GM15510 (cell line): ENCODE measurements around the gene CYS1.

Experiments used
- POLR2A ChIP-seq: IDR thresholded peaks from 3 replicates; pipeline ENCODE4 v1.6.1; 2011; ENCODE audit warnings: borderline replicate concordance; ENCODE audit not compliant: insufficient read length; ENCODE audit errors: extremely low read depth

CYS1 gene

DNA sequence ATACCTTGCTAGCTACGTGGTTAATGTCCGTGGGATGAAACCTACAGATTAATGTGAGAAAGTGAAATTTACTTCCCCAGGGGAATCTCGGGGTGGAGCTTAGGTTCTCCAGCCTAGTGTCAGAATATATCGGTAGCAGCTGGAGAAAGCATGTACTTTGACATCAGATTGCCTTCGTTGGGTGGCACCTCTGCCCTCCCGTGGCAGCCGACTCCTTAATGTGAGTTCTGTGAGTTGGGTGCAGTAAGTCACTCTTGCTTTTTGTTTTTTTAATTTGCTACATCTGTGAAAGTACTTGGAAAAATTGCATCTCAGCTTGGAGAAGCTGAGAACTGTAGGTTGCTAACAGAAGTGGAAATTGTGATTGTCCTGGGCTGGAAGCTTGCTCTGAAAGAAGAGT lies 33.3 kb downstream of the CYS1 start:
- TF ChIP-seq POLR2A, result no peak

- TF ChIP-seq POLR2A, result no peak
These were observed 34.5 kb downstream of the CYS1 start for GRCh38 chr2:10045561-10046355.

GRCh38 chr2:10043906-10044601 lies 36.2 kb downstream of the CYS1 start:
- no peak for TF ChIP-seq POLR2A

DNA sequence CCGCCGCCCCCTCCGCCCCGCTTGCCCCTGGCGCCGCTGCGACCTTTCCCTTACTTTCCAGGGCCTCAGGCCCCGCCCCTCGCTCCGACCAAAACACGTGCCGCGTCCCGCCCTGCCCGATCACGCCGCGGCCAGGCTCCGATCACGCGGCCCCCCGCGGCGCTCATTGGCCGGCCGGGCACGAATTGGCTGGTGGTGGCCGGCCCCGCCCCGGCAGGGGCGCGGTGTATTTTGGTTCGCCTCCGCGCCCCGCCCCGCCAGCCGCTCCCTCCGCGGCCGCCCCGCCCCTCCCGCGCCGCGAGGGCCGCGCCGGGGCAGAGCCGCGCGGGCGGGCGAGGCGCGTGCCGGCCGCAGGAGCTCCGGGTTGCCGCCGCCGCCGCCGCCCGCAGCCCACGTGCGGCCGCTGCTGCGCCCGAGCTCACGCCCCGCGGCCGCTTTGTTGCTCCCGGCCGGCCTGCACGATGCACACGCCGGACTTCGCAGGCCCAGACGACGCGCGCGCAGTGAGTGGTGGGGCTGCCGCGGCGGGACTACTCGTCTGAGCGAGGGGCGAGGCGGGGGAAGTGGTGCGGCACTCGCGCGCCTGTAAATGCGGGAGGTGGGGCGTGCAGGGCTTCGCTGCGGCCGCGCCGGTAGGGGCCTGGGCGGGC lies 36.8 kb downstream of the CYS1 start, which contains the start of gene KLF11:
Gene KLF11 (plus strand): TSS at position 295 of the 650 bp plus-strand sequence. CDS start 167 bp downstream, at position 462.
- TF ChIP-seq POLR2A, result peak; percentile 15

DNA sequence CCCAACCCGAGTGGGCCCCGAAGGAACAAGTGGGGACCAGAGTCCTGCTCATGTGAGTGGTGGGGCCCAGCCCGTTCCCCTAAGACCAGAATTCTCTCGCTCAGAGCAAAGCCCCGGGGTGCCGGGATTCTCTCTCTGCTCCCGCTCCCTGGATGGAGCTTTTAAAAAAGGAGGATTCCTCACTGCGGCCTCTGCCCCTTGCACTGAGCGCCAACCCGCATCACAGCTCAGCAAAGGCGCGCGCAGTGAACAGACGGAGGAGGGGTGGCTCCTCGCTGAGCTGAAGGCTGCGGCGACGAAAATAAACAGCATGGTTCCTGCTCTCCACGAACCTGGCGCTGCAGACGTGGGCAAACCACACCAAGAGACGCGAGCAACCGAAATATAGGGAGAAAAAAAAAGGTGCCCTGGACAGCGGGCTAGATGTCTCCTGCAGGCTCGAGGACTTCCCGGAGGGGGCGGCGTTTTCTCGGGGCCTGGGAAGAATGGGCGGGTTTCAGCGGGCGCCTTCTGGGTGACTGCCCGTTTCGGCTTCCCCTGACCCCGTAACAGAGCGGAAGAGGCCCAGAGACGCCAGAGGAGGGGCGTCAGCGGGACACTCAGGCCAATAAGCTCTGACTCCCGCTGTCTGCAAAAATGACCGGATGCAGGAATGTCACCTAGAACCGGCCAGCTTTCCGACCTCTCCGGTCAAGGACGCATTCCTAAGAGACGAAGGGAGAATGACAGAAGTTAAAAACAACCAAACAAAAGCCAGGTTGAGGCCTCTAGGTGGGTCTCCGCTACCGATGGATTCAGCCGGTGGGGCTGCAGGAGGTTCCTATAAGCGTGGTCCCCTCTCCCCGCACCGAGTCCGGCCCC lies 37.7 kb downstream of the CYS1 start:
- TF ChIP-seq POLR2A, result no peak

GRCh38 chr2:10041711-10042110 lies 38.5 kb downstream of the CYS1 start:
- no peak for TF ChIP-seq POLR2A

DNA sequence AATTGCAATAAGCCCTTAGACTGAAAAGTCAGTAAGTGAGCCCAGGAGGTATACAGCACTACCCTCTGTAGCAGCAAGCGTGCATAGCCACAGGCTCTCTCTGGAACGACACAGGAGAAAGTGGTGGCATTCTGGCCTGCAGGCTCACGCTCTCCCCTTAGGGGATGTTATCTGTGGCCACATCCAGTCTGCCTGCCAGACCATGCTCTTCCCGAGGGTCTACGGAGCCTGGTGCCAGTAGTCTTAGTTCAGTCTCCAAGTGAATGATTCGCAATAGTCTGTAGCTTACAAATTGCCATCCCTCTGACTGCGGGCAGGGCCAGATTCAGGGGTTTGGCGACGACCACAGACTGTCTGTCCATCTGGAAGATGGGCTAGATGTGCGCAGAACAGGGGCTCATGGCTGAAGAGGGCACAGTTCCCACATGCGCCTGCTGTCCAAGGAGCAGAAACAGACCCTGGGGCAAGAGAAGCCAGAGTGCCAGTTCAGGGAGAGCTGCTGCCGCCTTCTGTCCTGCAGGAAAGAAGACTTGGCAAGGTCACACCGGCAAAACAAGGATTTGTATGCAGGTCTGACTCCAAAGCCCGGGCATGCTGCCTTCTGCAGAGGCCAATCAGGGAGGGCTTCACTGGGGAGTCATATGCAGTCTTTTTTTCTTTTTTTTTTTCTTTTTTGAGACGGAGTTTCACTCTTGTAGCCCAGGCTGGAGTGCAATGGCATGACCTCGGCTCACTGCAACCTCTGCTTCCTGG lies 40.4 kb downstream of the CYS1 start:
- TF ChIP-seq POLR2A, result no peak

DNA sequence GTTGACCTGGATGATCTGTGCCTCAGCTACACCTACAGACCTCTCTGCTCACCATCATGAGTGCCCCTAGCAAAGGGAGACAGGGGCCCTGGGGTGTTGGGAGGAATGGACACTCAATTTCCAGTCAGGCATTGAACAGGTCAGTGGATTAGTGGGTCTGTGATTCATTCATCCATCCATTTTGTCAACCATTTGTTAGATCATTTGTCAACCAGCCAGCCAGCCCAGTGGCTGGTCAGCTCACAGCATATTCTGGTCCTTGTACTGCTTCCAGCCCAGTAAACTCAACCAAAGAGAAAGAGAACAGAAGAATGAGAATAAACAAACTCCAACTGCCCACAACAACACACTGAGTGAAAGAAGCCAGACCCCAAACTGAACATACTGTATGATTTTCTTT lies 41.5 kb downstream of the CYS1 start:
- TF ChIP-seq POLR2A, result no peak

GRCh38 chr2:10038123-10038522 lies 42.1 kb downstream of the CYS1 start:
- no peak for TF ChIP-seq POLR2A

DNA sequence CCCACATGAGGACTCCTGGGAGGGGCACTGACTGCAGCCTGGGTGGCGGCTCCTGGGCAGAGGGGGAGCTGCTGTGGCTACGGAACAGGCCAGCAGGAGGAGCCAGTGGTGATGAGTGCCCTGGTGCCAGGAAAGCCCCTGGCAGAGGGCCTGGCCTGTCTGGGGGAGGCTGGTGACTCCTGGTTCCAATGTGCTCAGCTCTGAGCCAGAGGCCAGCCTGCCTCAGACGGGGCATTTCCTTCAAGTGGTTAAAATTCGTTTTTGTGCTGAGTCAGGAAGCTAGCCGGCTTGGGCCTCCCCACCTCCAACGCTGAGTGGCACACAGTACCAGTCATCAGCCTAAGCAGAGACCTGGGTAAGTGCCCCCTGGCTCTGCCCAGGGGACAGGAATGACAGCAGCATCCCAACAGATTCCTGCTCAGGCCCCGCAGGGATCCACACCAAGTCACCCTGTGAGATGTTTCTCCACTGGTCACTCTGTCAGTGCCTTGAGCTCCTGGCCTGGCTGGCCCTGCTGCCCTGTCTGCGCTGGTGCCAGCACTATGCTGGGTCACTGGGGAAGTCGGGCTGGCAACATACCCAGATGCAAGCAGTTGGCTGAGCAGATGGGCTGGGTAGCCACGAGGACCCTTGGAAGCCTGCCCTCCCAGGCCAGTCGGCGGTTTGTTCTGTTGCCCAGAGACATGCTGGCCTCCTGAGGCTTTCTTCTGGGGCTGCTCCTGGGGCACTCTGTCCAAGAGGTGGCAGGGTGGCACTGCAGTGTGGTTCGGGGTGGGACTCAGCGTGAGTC lies 43.9 kb downstream of the CYS1 start:
- TF ChIP-seq POLR2A, result no peak

DNA sequence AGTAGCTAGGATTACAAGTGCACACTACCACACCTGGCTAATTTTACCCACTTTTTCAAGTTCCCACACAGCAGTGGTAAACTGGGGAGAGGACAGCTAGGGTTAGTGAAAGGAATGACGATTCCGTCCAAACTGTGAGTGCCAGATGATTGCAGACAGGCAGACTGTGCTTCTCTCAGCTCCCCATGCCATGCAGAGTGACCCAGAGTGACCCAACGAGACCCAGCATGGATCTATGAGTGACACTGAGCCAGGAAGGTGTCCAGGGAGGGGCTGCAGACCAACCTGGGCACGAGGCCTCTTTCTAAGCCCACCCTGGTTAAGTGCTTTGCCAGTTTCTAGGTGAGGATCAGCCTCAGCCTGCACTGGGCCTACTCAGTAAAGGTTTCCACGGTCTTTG lies 44.6 kb downstream of the CYS1 start:
- no peak for TF ChIP-seq POLR2A

DNA sequence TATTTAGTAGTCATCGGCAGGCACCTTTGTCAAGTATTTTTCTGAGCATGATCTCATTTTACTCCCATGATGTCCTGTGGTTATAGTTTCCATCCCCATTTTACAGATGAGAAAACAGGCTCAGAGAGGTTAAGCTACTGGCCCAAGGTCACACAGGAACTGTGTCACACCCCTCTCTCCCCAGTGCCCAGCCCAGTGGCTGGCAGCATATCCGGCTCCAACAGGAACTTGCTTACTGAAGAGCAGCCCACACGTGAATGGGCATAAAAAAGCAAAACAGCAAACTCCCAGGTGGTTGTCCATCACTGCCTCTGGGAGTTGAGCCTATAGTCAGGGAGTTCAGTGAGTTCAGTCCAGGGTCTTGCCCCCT lies 45.2 kb downstream of the CYS1 start:
- no peak for TF ChIP-seq POLR2A

GRCh38 chr2:10034333-10035052 lies 45.7 kb downstream of the CYS1 start:
- TF ChIP-seq POLR2A, result no peak

DNA sequence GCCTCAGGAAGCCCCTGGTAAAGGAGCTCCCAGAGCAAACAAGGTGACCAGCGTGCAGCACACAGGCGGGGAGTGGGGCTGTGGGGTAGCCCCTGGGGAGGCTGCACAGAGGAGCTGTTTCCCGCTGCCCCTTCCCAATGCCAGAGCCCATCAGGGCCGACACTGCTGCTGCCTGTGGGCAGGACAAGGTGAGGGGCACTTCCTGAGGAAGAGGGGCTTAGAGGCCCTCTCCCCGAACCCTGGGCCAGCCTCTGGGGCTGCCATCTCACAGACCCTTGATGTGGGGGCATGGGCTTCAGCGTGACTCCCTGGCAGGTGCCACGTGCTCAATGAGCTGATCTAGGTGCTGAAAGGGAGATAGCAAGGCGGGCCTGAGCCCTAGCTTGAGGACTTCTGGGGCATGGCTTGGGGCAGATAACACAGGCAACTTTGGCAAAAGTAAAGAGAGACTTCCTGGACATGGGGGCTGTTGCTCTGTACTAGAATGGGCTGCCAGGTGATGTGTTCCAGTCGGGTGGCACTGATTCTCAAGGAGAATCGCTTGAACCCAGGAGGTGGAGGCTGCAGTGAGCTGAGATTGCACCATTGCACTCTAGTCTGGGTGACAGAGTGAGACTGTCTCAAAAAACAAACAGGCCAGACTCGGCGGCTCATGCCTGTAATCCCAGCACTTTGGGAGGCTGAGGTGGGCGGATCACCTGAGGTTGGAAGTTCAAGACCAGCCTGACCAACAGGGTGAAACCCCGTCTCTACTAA lies 46.8 kb downstream of the CYS1 start:
- TF ChIP-seq POLR2A, result no peak
